Measurements from ENCODE around the gene UGT1A5. TPM values are rescaled to one million over a fixed set of nuclear protein-coding genes. Genes with fewer than 3 reads are reported as not detected.

The UGT1A5 gene
- total RNA-seq, 1 donor from 2014 or later = not detected

DNA sequence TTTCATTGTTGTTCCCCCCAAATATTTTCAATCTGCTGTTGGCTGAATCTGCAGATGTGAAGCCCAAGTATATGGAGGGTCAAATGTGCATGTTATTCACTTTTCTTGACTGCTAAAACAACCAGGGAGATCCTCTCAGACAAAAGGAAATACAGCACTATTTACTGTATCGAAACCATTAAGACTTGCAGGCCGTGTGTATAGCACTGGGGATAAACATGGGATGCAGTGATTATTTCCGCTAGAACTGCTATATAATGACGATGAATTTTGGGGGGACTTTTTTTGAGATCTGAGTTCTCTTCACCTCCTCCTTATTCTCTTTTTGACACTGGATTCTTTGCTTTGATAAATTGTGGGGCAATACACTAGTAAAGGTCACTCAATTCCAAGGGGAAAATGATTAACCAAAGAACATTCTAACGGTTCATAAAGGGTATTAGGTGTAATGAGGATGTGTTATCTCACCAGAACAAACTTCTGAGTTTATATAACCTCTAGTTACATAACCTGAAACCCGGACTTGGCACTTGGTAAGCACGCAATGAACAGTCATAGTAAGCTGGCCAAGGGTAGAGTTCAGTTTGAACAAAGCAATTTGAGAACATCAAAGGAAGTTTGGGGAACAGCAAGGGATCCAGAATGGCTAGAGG lies 43.8 kb downstream of the UGT1A5 start:
- DNase-seq (ENCODE audit: low read depth) = no peak
- no peak overlapping the region for H3K4me3 ChIP-seq (ENCODE audit: low read depth, low read length)
- H3K27me3 ChIP-seq (ENCODE audit: control insufficient read depth, insufficient read depth, low read length) = no peaks in the 10 kb centered on the region
- H3K36me3 ChIP-seq (ENCODE audit: control insufficient read depth, insufficient read depth, low read length) = no peaks in the 10 kb centered on the region
- TF ChIP-seq, protein P1, sequence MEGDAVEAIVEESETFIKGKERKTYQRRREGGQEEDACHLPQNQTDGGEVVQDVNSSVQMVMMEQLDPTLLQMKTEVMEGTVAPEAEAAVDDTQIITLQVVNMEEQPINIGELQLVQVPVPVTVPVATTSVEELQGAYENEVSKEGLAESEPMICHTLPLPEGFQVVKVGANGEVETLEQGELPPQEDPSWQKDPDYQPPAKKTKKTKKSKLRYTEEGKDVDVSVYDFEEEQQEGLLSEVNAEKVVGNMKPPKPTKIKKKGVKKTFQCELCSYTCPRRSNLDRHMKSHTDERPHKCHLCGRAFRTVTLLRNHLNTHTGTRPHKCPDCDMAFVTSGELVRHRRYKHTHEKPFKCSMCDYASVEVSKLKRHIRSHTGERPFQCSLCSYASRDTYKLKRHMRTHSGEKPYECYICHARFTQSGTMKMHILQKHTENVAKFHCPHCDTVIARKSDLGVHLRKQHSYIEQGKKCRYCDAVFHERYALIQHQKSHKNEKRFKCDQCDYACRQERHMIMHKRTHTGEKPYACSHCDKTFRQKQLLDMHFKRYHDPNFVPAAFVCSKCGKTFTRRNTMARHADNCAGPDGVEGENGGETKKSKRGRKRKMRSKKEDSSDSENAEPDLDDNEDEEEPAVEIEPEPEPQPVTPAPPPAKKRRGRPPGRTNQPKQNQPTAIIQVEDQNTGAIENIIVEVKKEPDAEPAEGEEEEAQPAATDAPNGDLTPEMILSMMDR (IDR thresholded peaks at IDR 0.05; ENCODE audit: insufficient read depth, low read length, poor library complexity, severe bottlenecking) = no peak

DNA sequence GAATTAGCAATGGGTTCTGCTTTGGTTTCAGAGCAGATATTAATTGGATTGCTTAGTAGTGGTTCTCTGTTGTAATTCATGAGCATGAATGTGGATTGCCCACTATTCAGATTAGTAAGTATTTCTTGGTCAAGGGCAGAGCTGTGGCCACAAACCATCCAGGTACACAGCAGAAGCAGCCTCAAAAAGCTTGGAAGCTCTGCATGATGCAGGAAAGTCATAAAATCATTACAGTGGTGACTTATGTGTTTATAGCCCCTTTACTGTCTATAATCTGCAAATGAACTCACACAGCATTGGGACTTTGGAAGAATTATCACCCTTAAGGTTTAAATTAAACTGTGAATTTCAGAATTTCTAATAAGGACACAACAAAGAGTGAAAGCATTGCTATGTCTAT lies 45.4 kb downstream of the UGT1A5 start:
- no peak for DNase-seq (ENCODE audit: low read depth)
- TF ChIP-seq, protein P1 (IDR thresholded peaks at IDR 0.05; ENCODE audit: insufficient read depth, low read length, poor library complexity, severe bottlenecking) = no peak
- H3K4me3 ChIP-seq (ENCODE audit: low read depth, low read length) = no peak overlapping the region
- no peaks in the 10 kb centered on the region for H3K27me3 ChIP-seq (ENCODE audit: control insufficient read depth, insufficient read depth, low read length)
- no peaks in the 10 kb centered on the region for H3K36me3 ChIP-seq (ENCODE audit: control insufficient read depth, insufficient read depth, low read length)

DNA sequence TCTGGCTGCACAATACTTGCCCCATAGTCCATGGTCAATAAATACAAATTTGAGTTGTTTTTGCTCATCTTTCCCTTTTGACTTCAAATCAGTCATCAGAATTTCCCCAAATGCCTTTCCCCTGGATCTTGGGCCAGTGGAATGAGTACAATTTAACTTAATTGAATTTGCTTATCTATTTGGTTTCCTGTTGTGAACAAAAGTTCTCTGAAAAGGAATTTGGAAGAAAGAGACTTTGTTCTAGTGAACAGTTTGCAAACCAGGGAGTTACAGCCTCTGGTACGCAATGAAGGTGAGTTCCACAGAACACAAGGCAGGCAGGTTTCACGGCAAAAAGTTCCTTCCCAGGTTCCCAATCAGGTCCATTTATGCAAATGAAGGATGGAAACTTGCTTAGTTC lies 46.1 kb downstream of the UGT1A5 start:
- TF ChIP-seq, protein P1 (IDR thresholded peaks at IDR 0.05; ENCODE audit: insufficient read depth, low read length, poor library complexity, severe bottlenecking) = no peak
- Histone ChIP-seq H3K27me3 (ENCODE audit: control insufficient read depth, insufficient read depth, low read length) (no peaks in the 10 kb centered on the region), H3K4me3 (ENCODE audit: low read depth, low read length) (no peak overlapping the region), H3K36me3 (ENCODE audit: control insufficient read depth, insufficient read depth, low read length) (no peaks in the 10 kb centered on the region)
- DNase-seq (ENCODE audit: low read depth) = no peak

DNA sequence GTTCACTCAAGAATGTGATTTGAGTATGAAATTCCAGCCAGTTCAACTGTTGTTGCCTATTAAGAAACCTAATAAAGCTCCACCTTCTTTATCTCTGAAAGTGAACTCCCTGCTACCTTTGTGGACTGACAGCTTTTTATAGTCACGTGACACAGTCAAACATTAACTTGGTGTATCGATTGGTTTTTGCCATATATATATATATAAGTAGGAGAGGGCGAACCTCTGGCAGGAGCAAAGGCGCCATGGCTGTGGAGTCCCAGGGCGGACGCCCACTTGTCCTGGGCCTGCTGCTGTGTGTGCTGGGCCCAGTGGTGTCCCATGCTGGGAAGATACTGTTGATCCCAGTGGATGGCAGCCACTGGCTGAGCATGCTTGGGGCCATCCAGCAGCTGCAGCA lies 47.3 kb downstream of the UGT1A5 start, which contains the start of gene UGT1A1:
Gene UGT1A1 (plus strand): TSS at position 228 of the 400 bp plus-strand sequence. CDS start 18 bp downstream, at position 246.
- TF ChIP-seq, protein P1 (IDR thresholded peaks at IDR 0.05; ENCODE audit: insufficient read depth, low read length, poor library complexity, severe bottlenecking) = no peak
- Histone ChIP-seq H3K4me3 (ENCODE audit: low read depth, low read length) (no peak within 1 kb of the TSS), H3K36me3 (ENCODE audit: control insufficient read depth, insufficient read depth, low read length) (no peaks in the 10 kb centered on the region), H3K27me3 (ENCODE audit: control insufficient read depth, insufficient read depth, low read length) (no peaks in the 10 kb centered on the region)
- no peak for DNase-seq (ENCODE audit: low read depth)

DNA sequence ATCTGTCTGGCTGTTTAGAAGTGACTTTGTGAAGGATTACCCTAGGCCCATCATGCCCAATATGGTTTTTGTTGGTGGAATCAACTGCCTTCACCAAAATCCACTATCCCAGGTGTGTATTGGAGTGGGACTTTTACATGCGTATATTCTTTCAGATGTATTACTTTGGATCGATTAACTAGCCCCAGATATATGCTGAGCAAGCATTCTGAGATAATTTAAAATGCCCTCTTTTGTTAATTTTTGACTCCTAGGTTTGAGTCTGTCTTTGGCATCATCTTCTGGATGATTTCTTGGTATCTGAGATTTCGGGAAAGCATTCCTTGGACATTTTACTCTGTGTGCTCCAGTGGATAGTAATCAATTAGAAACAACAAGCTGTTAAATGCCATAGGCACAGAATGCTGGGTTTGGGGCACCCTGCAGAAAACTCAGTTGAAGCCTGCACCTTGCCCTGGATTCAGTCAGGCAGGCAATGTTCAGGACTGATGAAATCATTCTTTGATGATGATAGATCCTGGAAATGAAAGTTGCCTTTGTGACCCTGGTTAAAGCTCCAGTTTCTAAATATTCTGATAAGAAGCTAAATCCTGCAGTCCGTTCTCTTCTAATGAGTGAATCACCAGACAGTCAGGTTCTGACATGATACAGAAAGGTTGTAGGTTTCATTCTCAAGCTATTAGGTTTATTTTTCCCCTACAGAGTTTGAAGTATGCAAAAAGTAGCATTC lies 48.5 kb downstream of the UGT1A5 start:
- no peaks in the 10 kb centered on the region for H3K27me3 ChIP-seq (ENCODE audit: control insufficient read depth, insufficient read depth, low read length)
- TF ChIP-seq, protein P1 (IDR thresholded peaks at IDR 0.05; ENCODE audit: insufficient read depth, low read length, poor library complexity, severe bottlenecking) = no peak
- H3K4me3 ChIP-seq (ENCODE audit: low read depth, low read length) = no peak overlapping the region
- no peak for DNase-seq (ENCODE audit: low read depth)
- H3K36me3 ChIP-seq (ENCODE audit: control insufficient read depth, insufficient read depth, low read length) = no peaks in the 10 kb centered on the region

All from kidney epithelial cell (primary cell).